Kasumi-1 (cell line): ENCODE data around the gene TRA2A.
A peak's percentile ranks its signal among the peaks of the same experiment; 100 is the strongest.
"Not testable (repeated sequence)": the region's sequence is repeated elsewhere in the genome, so short reads cannot be mapped to it uniquely, and the experiment has no call there.

ENCODE experiments used
- DNase-seq, 2 experiments: peaks; one replicate each; lab custom pipeline; 2025; lab: John Stamatoyannopoulos, UW

The TRA2A gene

DNA sequence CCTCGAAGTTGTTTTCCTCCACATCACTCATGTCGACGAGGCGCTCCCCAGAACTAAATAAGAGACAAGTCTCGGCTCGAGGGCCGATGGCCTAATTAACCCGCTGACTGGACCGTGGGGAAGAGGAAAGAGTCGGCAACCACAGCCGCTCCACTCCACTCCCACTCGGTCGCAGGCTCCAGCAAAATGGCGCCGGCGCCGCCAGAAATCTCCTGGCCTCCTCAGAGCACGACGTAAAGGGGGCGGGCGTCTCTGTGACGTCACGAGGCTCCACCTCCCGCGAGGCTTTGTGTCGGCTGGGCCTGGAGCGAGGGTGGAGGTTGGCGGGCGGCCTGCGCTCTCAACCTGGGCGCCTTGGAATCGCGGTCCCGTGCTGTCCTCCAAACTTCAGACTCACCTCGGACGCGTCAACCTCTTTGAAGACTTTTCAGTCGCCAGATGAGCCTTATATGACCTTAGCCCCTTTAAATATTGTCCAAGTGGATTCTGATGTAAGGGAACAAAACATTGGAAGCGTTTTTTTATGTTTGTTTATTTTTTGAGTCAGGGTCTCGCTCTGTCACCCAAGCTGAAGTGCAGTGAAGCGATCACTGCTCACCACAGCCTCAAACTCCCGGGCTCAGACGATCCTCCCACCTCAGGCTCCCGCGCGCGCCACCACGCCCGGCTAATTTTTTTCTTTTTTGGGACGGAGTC, at the start of gene TRA2A:
Gene TRA2A, minus strand, starts transcription at position 188 of the 696 bp plus-strand sequence. Its CDS starts 157 bp downstream, at position 31.
- peak; percentile 93 to 95 for DNase-seq

DNA sequence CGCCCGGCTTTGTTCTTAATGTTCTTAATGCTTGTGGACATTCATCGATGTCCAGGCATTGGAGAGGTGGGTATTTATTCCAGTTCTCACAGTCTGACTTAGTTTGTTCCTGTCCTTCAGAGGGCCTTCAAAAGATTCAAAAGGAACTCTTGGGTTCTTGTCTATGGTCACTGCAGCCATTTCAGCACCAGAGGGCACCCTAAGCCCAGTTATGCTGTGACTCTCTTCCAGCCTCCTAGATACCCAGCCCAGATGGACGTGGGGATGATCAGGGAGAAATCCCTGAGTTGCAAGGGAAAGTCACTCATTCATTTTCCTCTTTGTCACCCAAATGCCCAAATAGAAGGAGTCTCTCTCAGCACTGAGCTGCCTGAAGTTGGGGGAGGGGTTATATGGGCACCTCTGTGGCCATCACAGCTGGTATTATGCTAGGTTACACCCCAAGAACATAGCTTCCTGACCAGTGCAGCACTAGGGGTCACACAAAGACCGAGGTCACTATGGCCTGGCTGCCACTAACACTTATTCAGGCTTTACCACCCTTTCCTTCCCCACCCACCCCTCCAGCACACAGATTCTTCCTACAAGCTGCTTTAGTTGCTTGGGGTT, 38.9 kb upstream of the TRA2A start:
- peak; percentile 72 to 89 for DNase-seq

DNA sequence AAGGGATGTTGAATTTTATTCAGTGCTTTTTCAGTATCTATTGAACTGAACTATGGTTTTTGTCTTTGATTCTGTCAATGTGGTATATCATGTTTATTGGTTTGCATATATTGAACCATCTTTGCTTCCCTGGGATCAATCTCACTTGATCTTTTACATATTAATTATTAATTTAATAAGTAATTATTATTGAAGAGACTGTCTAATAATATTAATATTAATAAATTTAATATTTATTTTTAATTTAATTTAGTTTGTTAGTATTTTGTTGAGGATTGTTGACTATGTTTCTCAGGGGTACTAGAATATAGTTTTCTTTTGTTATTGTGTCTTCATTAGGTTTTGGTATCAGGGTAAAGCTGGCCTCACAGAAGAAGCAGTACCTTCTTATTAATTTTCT, 26.5 kb upstream of the TRA2A start:
- DNase-seq: no peak

- DNase-seq: no peak
Observed at GRCh38 chr7:23547662-23548061, 15.9 kb upstream of the TRA2A start.

GRCh38 chr7:23546897-23547572, 15.3 kb upstream of the TRA2A start:
- peak; percentile 98 to 99 for DNase-seq

DNA sequence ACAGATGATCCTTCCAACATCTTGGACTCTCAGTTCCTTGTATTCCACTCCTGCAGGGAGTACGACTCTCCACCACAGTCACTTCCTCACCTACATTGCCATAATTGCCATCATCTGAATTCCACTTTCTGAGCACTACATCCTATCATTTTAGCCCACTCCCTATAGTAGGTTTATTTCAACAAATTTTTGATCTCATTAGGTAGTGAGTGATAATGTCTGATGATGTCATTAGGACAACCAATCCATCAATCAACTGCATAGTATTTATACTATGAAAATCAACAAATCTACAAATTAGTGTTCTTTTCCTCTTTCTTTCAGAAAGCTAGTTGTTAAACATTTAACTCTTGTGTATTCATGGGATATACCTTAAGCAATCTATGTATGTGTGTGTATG, 13.7 kb upstream of the TRA2A start:
- DNase-seq: no peak

GRCh38 chr7:23544913-23545354, 13.2 kb upstream of the TRA2A start:
- peak; percentile 66 to 86 for DNase-seq

- no peak for DNase-seq
Observed at GRCh38 chr7:23542752-23543151, 11.0 kb upstream of the TRA2A start.

DNA sequence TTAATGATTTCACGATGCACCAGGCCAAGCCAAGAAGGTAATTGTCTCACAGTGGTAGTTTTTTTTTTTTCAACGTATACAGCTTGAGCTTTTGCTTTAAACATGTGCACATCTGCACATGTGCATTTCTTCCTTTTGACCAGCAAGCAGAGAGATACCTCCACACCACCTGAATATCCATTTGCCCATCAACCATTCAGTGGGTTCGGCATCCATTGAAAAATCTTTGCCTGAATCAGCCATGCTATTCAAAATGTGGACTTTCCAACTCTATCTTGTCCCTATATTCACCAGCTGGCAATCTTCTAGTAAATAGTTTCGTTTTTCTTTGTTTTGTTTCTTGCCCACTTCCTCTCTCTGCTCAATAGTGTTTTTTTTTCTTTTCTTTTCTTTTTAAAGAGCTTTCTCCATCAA, 7.7 kb upstream of the TRA2A start:
- DNase-seq: no peak

GRCh38 chr7:23538301-23538700, 6.5 kb upstream of the TRA2A start:
- DNase-seq: no peak

DNA sequence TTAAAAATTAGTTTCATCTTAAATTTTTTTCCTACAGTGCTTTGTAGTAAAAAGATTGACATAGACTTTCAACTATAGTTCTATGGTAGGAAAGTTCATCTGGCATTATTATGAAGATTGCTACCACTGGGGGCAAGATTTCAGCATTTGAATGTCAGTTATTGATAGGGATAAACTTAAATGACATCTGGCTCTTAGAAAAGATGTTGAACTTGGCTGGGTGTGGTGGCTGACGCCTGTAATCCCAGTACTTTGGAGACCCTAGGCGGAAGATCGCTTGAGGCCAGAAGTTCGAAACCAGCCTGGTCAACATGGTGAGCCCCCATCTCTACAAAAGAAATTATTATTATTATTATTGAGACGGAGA, 1.4 kb upstream of the TRA2A start:
- DNase-seq: peak; percentile 37 to 52

DNA sequence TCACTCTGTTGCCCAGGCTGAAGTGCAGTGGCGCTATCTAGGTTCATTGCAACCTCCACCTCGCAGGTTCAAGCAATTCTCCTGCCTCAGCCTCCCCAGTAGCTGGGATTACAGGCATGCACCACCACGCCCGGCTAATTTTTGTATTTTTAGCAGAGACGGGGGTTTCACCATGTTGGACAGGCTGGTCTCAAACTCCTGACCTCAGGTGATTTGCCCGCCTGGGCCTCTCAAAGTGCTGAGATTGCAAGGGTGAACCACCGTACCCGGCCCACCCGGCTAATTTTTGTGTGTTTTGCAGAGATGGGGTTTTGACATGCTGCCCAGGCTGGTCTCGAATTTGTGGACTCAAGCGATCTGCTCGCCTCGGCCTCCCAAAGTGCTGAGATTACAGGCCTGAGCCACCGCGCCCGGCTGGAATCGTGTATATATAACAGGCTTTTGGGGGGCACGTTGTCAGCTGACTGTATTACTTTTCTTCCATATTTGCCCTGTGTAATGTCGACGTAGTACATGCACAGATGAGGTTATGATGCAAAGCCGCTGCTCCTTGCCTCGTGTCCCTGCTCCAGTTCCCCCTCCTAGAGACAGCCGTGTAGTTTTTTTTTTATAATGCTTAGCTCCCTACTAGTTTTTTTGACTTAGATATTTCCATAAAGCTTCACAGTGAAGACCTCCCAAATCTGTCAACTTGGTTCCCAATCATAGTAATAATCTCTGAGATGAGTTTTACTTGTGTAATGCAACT, 883 bp upstream of the TRA2A start:
- no peak for DNase-seq

GRCh38 chr7:23531050-23531793, 559 bp downstream of the TRA2A start:
- peak; percentile 51 to 68 for DNase-seq

- DNase-seq: peak; percentile 54 to 60
Observed at GRCh38 chr7:23530405-23530804, 1.4 kb downstream of the TRA2A start.

DNA sequence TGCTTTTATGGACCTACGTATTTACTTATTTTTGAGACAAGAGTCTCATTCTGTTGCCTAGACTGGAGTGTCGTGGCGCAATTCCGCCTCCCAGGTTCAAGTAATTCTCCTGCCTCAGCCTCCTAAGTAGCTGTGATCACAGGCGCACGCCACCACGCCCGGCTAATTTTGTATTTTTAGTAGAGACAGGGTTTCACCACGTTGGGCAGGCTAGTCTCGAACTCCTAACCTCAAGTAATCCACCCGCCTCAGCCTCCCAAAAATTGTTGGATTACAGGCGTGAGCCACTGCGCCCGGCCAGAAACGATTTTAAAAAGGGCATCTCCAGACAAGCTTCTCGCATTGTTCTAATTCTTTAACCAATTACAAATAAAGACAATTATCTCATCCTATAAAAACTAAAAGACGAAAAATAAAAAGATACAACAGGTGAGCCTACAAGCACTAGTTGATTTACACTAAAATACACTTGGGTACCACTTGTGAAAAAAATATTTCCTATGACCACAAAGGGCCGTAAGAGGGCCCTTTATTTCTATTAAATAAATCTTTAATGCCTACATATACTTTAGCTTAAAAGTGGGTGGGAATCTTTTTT, 2.4 kb downstream of the TRA2A start:
- DNase-seq: no peak

GRCh38 chr7:23525611-23526010, 6.2 kb downstream of the TRA2A start:
- not testable (repeated sequence) for DNase-seq

DNA sequence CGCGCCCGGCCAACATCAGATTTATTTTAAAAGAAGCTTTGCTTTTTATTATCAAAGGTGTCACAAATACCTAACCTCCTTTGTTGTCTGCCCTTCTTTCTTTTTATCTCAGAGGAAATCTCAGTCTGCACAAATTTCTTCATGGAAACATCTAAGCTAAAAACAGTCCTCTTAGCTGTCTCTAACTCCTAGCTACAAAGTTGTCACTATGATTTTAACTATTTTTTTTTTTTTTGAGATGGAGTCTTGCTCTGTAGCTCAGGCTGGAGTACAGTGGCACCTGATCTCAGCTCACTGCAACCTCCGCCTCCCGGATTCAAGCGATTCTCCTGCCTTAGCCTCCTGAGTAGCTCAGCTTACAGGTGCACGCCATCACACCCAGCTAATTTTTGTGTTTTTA, 7.3 kb downstream of the TRA2A start:
- DNase-seq: no peak

DNA sequence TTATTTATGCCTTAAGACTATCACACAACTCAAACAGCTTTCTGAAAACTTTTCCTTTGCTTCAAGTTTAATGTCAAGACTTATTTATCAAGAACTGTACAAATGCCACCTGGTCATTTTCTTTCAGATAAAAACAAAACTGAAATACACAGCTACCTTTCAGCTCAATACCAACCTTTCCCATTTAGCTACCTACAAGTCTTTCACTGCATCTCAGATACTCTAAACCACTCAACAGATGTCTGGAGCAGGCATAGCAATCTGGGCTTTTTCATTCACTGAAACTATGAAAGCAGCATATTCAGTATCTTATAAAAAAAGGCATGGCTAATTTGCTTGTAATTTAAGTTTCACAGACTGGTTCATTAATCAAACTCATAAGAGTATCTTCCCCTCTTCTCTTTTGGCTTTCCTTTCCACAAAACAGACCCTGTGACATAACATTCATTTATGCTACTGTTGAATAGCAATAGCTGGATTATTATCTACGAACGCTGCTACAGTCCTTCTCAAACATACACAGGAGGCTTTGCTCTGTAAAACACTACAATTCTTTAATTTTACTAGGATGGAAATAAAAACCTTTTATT, 8.2 kb downstream of the TRA2A start:
- DNase-seq: no peak

DNA sequence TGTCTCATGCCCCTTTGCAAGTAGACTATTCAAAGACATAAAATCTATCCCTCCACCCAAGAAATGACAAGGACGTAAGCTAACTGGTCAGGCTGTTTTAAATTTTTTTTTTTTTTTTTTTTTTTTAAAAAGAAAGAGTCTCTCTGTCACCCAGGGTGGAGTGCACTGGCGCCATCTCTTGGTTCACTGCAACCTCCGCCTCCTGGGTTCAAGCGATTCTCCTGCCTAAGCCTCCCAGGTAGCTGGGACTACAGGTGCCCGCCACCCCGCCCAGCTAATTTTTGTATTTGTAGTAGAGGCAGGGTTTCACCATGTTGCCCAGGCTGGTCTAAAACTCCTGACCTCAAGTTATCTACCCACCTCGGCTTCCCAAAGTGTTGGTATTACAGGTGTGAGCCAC, 11.2 kb downstream of the TRA2A start:
- no peak for DNase-seq

GRCh38 chr7:23514755-23515154, 17.0 kb downstream of the TRA2A start:
- no peak for DNase-seq

DNA sequence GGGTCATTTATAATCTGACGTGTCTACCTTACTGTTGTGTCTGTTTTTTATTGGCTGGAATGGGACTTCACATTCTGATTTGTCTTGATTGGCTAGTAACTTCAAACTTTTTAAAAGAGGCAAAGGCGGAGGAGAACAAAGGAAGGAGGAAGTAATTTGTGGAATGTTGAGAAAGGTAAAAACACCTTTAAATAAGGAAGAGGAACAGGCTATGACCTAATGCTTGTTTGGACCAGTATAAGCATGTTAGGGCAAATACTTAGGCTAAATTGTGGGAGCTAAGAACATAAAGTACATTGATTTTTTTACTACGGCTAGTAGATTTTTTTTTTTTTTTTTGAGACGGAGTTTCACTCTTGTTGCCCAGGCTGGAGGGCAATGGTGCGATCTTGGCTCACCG, 18.0 kb downstream of the TRA2A start:
- not testable (repeated sequence) for DNase-seq
